GM21515 (cell line): ENCODE results near the gene PIR.

Experiments used
- ATAC-seq: cut with Tn5 transposase; IDR thresholded peaks from one replicate; pipeline ENCODE4 v1.9.1; 2021; ENCODE audit not compliant: unreplicated experiment

PIR gene

GRCh38 chrX:15493118-15493962 lies at the start of gene PIR:
PIR (minus strand) TSS chrX:15493333; CDS start chrX:15491257, 2,076 bp downstream.
- peak; percentile 99 for ATAC-seq

GRCh38 chrX:15530318-15530717 lies 37.2 kb upstream of the PIR start:
- no peak for ATAC-seq

GRCh38 chrX:15529165-15529564 lies 36.0 kb upstream of the PIR start:
- no peak for ATAC-seq

DNA sequence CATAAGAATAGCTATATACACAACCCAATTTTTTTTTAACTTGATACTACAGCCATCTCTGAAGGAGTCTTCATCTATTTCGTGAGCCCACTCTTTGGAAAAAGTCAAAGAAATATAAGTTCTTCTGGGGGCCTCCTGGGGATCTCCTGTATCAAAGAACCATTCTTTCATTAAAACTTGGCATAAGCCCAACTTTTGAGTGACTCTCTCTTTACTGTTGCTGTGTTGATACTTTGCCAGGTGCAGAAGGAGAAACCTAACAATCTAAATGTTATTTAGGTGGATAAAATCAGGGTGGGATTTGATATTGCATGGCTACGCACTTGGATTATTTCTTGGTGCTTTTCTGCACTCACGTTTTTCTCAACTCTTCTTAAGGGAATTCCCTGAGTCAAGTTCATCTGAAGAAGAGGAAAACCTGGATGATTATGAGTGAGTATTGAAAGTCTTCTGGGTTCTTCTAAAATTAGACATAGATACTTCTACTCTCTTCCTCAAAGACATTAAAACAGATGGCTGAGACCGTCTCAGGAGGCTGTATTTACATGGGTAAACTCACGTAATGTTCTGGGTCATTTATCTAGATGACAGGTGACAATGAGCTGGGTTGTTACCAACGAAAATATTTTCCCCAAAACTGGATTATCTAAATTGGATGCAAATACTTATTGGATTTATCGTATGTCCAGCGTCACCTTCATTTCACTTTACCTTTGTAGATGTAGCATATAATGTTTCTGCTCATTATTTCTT lies 32.7 kb upstream of the PIR start:
- ATAC-seq: no peak

DNA sequence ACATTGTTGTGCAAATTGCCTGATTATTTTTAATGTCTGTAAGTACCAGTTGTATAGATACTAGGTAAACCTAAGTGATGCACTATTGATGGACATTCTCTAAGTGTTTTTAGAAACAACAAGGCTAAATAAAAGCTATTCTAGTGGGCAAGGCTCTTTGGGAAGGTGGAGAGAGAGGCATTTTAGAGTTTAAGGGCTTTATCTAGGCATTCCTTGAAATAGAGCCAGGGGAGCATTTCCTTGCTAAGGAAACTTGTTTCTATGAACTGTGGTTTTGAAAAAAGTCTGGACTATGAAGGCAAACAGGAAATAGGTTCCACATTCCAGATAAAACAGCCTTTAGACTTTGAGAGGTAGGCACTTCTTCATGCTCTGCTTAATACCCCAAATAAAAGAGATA lies 31.3 kb upstream of the PIR start:
- ATAC-seq: no peak

DNA sequence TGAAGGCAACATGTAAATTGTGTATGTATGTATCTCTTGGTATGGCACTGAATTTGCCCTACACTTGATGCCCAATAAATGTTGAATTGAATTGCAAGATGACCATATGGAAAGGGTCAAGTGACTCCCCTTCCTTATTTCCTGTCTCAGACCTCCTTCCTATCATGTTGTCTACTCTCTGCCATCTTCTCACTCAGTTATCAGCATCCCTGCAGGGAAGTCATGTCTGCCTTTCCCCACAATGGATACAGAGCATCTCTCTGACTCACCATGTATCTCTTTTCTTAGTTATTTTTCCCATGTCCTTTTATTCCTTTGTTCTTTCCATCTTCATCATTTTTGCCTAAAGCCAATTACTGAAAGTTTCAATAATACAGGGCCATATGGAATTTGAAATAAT lies 30.0 kb upstream of the PIR start:
- no peak for ATAC-seq

DNA sequence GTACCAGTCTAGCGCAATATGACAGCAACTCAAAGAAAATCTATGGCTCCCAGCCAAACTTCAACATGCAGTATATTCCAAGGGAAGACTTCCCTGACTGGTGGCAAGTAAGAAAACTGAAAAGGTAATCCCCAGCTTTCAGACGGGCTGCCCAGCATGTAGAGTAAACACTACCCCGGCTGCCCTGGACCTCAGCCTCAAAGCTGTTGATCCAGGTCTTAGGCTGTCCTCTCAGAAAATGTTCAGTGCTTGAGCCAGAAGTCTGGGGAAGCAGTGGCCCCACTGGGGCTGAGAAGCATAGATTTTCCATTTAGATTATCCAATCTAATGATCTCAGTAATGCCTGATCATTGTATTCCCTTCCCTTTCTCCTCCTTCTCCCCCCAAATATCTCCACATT lies 29.3 kb upstream of the PIR start:
- ATAC-seq: no peak

GRCh38 chrX:15515931-15516330 lies 22.8 kb upstream of the PIR start:
- no peak for ATAC-seq

GRCh38 chrX:15514279-15514678 lies 21.1 kb upstream of the PIR start:
- no peak for ATAC-seq

DNA sequence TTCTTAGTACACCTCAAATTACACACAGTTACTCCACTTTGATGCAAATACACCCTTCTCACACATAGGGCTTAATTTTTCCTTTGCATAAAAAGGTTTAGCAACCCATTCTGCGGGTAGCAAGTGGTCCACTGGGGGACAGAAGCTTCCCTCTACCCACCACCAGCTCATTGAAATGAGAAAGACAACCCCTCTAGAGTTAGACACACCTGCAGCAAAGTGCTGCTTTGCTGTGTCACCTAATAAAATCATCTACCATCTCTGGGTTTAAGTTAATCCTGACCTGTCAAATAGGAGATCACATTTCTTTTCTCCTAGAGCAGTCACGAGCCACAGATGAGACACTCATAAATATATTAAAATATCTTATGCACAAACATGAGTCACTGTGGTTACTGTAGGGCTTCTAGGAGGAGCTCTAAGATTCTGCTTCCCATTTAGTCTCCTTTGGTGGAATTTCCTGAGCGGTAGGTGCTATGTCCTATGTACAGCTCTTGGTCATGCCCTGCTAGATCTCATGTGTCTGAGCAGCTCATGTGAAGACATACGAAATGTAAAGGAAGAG lies 19.4 kb upstream of the PIR start:
- no peak for ATAC-seq

DNA sequence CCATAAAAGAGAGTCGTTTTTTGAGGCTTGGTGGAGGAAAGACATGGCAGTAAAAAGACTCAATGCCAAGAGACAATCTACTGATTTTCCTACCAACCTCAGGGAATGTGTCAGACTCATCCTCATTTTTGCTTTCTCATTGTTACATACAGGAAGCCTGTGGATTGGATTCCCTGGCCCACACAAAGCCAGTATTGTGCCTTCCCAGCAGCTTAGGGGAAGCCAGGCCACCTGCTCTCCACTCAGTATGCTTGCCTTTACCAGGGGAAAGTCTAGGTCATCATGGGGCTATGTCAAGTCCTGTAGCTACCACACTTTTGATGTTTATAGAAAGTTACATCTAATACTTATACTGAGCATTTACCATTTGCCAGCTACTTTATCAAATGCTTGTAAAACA lies 18.4 kb upstream of the PIR start:
- ATAC-seq: no peak

DNA sequence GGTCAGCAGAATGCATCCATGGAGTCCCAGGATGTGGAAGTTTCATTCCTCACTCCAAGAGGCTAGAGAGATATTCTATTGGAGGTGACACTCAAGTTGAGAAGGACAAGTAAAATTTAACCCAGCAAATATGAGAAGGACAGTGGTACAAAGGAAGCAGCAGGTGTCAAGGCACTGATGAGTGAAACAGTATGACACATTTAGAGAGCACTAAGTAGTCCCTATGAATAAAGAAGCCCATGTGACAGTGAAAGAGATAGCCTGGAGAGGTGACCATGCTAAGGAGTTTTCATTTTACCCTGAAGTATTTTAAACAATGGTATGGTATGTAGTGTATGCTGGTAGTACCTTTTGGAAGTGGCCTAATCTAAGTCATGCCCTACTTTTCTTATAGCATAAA lies 16.7 kb upstream of the PIR start:
- ATAC-seq: no peak

DNA sequence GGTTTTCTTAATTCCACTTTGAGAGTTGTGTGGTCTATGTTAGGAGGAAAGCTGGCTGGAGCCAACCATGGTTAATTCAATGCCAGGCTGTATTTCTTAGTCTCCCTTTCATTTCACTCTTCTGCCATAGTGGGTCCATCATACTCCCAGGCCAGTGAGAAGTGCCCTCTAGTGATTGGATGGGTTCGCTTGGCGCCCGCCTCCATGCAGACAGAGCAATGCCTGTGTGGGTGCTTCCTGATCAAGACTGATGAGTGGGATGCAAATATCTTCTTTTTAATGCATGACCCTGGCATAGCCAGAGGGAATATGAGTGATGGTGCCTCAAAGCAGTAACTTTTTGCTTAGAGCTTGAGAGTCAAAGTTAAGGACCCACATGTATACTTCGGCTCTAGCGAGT lies 13.9 kb upstream of the PIR start:
- ATAC-seq: no peak

DNA sequence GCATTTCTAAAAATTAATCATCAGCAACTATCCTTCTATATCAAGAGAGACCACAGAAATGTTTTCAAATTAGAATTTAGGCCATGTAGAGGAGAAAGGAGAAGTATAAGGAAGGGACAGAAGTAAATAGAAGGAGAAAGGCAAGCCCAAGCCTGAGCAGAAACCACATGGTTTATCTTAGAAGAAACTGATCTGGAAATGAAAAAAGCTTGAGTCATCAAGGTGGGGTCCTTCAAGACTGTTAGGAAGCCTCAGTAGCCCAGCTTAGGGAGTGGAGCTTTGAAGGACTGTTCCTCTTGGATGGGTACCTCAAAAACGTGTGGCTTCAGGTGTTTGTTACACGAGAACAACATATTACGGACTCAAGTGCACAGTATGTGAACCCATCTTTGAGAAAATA lies 12.0 kb upstream of the PIR start:
- ATAC-seq: no peak

DNA sequence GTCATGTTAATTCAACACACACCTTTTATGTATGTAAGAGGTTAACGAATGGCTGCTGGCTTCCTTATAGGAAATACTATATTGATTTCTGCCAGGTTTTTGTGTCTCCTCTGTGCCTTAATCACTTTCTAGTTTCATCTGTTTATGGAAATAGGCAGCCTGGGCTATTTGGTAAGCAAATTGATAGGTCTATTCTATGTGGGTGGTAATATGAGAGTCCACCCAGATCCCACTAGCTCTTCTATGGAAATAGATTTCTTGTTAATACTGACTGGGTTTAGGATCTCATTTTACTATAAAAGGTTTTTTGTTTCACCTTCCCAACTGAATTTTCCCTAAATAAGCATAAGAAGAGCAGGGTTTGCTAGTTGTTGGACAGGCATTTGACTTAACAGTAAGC lies 11.5 kb upstream of the PIR start:
- no peak for ATAC-seq

DNA sequence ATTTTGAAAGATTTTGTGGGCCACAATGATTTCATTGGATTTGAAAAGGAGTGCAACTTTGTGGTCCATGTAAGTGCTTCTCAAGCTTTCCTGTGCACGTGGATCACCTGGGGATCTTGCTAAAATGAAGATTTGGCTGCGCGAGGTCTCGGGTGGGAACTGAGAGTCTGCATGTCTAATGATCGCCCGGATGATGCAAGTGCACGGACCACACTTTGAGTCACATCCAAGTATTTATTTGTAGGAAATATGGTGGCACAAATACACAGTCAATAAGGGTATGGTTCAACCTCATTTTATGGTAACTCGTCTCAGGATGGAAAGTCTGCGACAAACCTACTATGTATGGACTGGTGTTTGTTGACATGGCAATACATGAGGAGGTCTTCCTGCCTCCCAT lies 8.4 kb upstream of the PIR start:
- ATAC-seq: no peak

DNA sequence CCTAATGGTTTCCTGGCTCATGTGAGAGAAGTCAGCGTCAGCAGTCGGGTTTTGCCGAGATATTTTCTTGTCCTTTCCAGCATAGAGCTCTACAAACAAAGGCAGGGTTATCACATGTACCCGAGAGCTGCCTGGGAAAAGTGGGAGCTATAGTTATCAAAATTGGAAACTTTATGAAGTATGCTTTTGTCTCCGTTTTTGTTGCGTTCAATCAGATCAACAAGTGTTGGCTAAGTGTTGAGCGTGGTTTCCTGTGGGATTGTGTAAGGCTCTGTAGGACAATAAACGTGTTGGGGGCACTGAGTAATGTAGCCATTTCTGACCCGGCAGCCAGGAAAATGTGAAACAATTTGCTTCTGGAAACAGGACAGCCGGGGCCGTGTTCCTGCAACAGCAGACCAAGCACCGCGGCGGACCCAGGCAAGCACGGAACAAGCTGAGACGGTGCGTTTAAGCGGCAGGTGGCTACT lies 7.4 kb upstream of the PIR start, which contains the start of gene BMX:
Gene BMX, plus strand, starts transcription at position 311 of the 470 bp plus-strand sequence. CDS start 7,547 bp downstream, outside the sequence.
- no peak for ATAC-seq

DNA sequence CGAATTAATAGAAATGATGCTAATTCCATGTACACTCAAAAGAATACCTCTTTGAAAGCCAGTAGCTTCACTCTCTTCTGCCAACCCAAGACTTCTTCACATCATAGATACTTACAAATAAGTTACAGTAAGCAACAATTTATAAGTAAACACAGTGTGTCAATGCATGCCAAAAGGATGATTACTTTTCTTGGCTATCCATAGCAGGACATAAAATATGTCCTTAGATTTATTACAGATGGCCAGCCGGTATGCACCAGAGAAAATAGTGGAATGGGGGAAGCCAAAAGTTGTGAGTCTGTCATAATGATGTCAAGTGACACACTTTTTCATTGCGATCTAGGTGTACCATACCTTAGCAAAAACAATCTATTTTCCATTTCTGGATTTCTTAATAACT lies 6.8 kb upstream of the PIR start:
- no peak for ATAC-seq

DNA sequence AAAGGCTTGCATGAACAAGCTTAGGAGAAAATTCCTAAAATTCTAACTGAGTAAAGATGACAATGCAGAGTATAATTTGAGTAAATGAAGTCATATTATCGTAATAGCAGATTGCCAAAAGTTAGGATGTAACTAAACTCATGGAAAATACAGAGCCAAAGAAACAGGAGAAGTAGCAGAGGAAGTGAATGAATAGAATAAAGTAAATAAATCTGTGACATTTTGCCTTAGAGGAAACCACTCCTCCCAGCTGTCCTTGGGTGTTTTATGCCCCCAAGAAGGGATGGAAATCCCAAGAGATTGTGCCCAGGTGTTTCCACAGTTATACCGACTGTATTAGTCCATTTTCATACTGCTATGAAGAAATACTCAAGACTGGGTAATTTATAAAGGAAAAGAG lies 5.6 kb upstream of the PIR start:
- ATAC-seq: no peak

- no peak for ATAC-seq
Measured at GRCh38 chrX:15497865-15498264, 4.7 kb upstream of the PIR start.

DNA sequence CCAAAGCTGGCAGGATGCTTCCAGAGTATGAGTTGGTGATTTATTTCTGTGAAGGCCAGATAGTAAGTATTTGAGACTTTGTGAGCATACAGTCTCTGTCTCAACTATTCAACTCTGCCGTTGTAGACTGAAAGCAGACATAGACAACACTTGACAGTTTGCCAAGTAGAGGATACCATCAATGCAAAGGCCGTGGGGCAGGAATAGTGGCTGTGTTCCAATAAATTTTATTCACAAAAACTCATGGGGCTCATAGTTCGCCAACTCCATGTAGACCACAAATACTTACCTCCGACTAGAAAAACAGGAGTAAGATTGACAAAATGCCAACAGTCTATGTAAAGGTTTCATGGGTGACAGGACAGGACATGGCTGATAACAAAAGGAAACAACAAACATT lies 3.7 kb upstream of the PIR start:
- ATAC-seq: no peak

DNA sequence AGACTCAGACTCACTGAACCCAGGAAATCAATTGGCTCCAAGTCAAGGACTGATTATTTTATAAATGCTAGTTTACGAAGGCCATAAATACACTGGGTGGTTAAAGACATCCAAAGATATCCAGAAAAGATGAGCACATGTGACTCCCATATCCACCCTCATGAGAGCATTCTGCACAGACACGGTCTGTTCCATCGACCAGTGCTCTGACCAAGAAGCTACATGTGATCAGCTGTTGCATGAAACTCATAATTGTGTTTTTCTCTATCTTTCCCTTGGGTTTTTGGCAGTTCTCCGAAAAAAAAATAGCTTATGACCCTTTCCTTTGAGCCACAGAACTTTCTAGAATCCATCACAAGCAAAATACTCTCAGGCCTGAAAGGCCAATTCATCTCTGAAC lies 2.7 kb upstream of the PIR start:
- ATAC-seq: no peak
